ENCODE results near the gene ARFGEF2.

ARFGEF2 gene

DNA sequence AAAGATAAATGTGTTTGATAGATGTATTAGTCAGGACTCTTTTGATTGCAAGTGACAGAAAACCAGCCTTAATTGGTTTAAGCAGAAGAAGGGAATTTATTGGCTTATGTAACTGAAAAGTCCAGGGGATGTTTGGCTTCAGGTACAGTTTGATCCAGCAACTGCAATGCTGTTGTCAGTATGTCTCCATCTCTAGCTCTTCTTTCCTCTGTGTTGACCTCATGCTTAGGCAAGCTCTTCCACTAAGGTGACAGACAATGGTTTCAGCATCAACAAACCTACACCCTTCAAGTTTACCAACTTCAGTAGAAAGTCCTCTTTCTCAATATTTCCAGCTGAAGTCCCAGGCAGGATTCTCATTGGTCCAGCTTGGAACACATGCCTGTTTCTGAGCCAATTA is 28.1 kb upstream of the ARFGEF2 start:
- no peaks in the 10 kb centered on the region for H3K9me2 ChIP-seq (replicated peaks; ENCODE audit: low read depth, low read length)
- H2AFZ ChIP-seq (ENCODE audit: low read length): no peak overlapping the region
- no peaks in the 10 kb centered on the region for H3K36me3 ChIP-seq (ENCODE audit: insufficient read depth, low read length)
- H3K4me2 ChIP-seq (ENCODE audit: low read depth, low read length, poor library complexity, severe bottlenecking): no peak overlapping the region
- no peaks in the 10 kb centered on the region for H3K79me2 ChIP-seq (ENCODE audit: insufficient read depth, low read length)
- TF ChIP-seq, protein P1, sequence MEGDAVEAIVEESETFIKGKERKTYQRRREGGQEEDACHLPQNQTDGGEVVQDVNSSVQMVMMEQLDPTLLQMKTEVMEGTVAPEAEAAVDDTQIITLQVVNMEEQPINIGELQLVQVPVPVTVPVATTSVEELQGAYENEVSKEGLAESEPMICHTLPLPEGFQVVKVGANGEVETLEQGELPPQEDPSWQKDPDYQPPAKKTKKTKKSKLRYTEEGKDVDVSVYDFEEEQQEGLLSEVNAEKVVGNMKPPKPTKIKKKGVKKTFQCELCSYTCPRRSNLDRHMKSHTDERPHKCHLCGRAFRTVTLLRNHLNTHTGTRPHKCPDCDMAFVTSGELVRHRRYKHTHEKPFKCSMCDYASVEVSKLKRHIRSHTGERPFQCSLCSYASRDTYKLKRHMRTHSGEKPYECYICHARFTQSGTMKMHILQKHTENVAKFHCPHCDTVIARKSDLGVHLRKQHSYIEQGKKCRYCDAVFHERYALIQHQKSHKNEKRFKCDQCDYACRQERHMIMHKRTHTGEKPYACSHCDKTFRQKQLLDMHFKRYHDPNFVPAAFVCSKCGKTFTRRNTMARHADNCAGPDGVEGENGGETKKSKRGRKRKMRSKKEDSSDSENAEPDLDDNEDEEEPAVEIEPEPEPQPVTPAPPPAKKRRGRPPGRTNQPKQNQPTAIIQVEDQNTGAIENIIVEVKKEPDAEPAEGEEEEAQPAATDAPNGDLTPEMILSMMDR (conservative IDR thresholded peaks at IDR 0.05; ENCODE audit: low read length): no peak
- TF ChIP-seq EZH2phosphoT487 (IDR thresholded peaks at IDR 0.05; ENCODE audit: borderline replicate concordance): no peak
- H3K9ac ChIP-seq (ENCODE audit: low read depth, low read length, poor library complexity, severe bottlenecking): no peak overlapping the region
- H3F3A ChIP-seq (ENCODE audit: low read depth): no peaks in the 10 kb centered on the region
- no peaks in the 10 kb centered on the region for H3K27me3 ChIP-seq (ENCODE audit: insufficient read depth, low read length, poor library complexity, severe bottlenecking)
- H4K20me1 ChIP-seq (ENCODE audit: insufficient read depth, low read length, poor library complexity, severe bottlenecking): no peaks in the 10 kb centered on the region
- no peak overlapping the region for H3K4me3 ChIP-seq (ENCODE audit: low read length, poor library complexity, severe bottlenecking)
- no peaks in the 10 kb centered on the region for H3K4me1 ChIP-seq (ENCODE audit: insufficient read depth, low read length, poor library complexity, severe bottlenecking)
- H3K9me3 ChIP-seq (ENCODE audit: insufficient read depth, low read depth, low read length): no peaks in the 10 kb centered on the region

DNA sequence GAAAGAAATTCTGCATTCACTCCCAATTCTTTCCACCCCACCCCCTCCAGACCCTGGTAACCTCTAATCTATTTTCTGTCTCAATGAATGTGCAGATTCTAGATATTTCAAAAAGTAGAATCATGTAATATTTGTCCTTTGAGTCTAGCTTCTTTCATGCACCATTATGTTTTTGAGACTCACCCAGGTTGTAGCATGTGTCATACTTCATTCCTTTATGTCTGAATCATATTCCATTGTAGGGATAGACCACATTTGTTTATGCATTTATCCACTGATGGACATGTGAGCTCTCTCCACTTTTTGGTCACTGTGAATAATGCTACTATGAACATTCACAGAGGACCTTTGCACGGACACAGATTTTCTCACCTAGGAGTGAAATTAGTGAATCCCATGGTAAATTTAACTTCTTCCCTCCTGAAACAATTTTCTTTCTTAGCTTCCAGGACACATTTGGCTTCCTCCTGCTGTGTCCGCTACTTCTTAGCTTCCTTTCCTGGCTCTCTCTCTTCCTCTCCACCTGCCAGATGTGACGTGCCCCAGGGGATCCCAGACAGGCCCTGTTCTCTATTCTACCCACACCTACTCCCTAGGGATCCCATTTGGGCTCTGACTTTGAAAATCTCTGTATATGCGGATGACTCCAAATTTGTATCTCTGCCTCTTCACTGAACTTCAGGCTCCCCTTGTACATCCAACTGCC is 24.1 kb upstream of the ARFGEF2 start:
- Histone ChIP-seq H3K9me3 (ENCODE audit: insufficient read depth, low read depth, low read length) (no peaks in the 10 kb centered on the region), H3K9ac (ENCODE audit: low read depth, low read length, poor library complexity, severe bottlenecking) (no peak overlapping the region), H3K4me3 (ENCODE audit: low read length, poor library complexity, severe bottlenecking) (no peak overlapping the region), H3K36me3 (ENCODE audit: insufficient read depth, low read length) (no peaks in the 10 kb centered on the region), H2AFZ (ENCODE audit: low read length) (no peak overlapping the region), H3K4me1 (ENCODE audit: insufficient read depth, low read length, poor library complexity, severe bottlenecking) (no peaks in the 10 kb centered on the region), H3K27me3 (ENCODE audit: insufficient read depth, low read length, poor library complexity, severe bottlenecking) (no peaks in the 10 kb centered on the region), H3F3A (ENCODE audit: low read depth) (no peaks in the 10 kb centered on the region), H3K79me2 (ENCODE audit: insufficient read depth, low read length) (no peaks in the 10 kb centered on the region), H3K4me2 (ENCODE audit: low read depth, low read length, poor library complexity, severe bottlenecking) (no peak overlapping the region), H3K9me2 (replicated peaks; ENCODE audit: low read depth, low read length) (no peaks in the 10 kb centered on the region), H4K20me1 (ENCODE audit: insufficient read depth, low read length, poor library complexity, severe bottlenecking) (no peaks in the 10 kb centered on the region)
- TF ChIP-seq, protein P1 (conservative IDR thresholded peaks at IDR 0.05; ENCODE audit: low read length): no peak
- no peak for TF ChIP-seq EZH2phosphoT487 (IDR thresholded peaks at IDR 0.05; ENCODE audit: borderline replicate concordance)

DNA sequence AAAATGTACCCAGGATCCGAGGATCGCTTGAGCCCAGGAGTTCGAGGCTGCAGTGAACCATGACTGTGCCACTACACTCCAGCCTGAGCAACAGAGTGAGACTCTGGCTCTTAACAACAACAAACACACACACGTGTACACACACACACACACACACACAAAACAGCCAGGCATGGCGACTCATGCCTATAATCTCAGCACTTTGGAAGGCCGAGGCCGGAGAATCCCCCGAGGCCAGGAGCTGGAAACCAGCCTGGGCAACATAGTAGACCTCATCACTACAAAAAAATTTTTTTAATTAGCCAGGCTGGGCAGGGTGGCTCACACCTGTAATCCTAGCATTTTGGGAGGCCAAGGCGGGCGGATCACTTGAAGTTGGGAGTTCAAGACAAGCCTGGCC is 23.3 kb upstream of the ARFGEF2 start:
- H4K20me1 ChIP-seq (ENCODE audit: insufficient read depth, low read length, poor library complexity, severe bottlenecking): no peaks in the 10 kb centered on the region
- H3K4me1 ChIP-seq (ENCODE audit: insufficient read depth, low read length, poor library complexity, severe bottlenecking): no peaks in the 10 kb centered on the region
- no peak overlapping the region for H2AFZ ChIP-seq (ENCODE audit: low read length)
- TF ChIP-seq EZH2phosphoT487 (IDR thresholded peaks at IDR 0.05; ENCODE audit: borderline replicate concordance): no peak
- TF ChIP-seq, protein P1 (conservative IDR thresholded peaks at IDR 0.05; ENCODE audit: low read length): no peak
- no peaks in the 10 kb centered on the region for H3K79me2 ChIP-seq (ENCODE audit: insufficient read depth, low read length)
- no peaks in the 10 kb centered on the region for H3F3A ChIP-seq (ENCODE audit: low read depth)
- H3K27me3 ChIP-seq (ENCODE audit: insufficient read depth, low read length, poor library complexity, severe bottlenecking): no peaks in the 10 kb centered on the region
- H3K9ac ChIP-seq (ENCODE audit: low read depth, low read length, poor library complexity, severe bottlenecking): no peak overlapping the region
- no peaks in the 10 kb centered on the region for H3K36me3 ChIP-seq (ENCODE audit: insufficient read depth, low read length)
- H3K9me3 ChIP-seq (ENCODE audit: insufficient read depth, low read depth, low read length): no peaks in the 10 kb centered on the region
- no peaks in the 10 kb centered on the region for H3K9me2 ChIP-seq (replicated peaks; ENCODE audit: low read depth, low read length)
- H3K4me2 ChIP-seq (ENCODE audit: low read depth, low read length, poor library complexity, severe bottlenecking): no peak overlapping the region
- no peak overlapping the region for H3K4me3 ChIP-seq (ENCODE audit: low read length, poor library complexity, severe bottlenecking)

Data from Loucy (cell line).